GM12878 (cell line): ENCODE measurements around the gene TSPO. TPM values are rescaled to one million over a fixed set of nuclear protein-coding genes. Genes with fewer than 3 reads are reported as not detected.

ENCODE experiments used
- ATAC-seq: fragments of 200-7000 bp; cut with Tn5 transposase; 3 replicates; pipeline ENCODE4 v1.9.1; 2020; ENCODE audit warnings: mild to moderate bottlenecking, moderate library complexity
- BruUV-seq: library from RNA; stranded (reverse); fragments of 400-500 nt; replicated peaks from 2 replicates; lab custom pipeline; 2021; lab: Mats Ljungman, UMichigan
- CTCF ChIA-PET: fragments of 300-600 bp; sonication (Branson Sonifier 250); formaldehyde crosslinking; extraction: SDS; loops from one replicate; lab custom pipeline; 2021; ENCODE audit warnings: inconsistent platforms; lab: Yijun Ruan, JAX
- POLR2A ChIA-PET: fragments of 350-600 bp; formaldehyde crosslinking; extraction: SDS; loops from one replicate; lab custom pipeline; 2021; ENCODE audit warnings: inconsistent platforms; lab: Charles Lee
- RAD21 ChIA-PET: fragments of 300-600 bp; sonication (Branson Sonifier 250); formaldehyde crosslinking; loops from one replicate; lab custom pipeline; 2023; ENCODE audit warnings: antibody characterized with exemption; ENCODE audit not compliant: unreplicated experiment; lab: Charles Lee
- SMC1A ChIA-PET: fragments of 300-600 bp; sonication (Branson Sonifier 250); formaldehyde crosslinking; loops from one replicate; lab custom pipeline; 2023; ENCODE audit not compliant: unreplicated experiment, uncharacterized antibody; lab: Charles Lee
- DNase-seq: peaks from one replicate; pipeline ENCODE4 v3.0.0-alpha.2; 2011; ENCODE audit warnings: low read depth, low spot score
- FAIRE-seq: peaks from 3 replicates; lab custom pipeline; 2011; peaks lifted over from hg19 to GRCh38; lab: Jason Lieb, UNC
- H2AFZ ChIP-seq: 2 replicates; pipeline ENCODE4 v1.6.0; 2011; ENCODE audit warnings: low read depth, low read length, control low read depth; ENCODE audit not compliant: control insufficient read depth
- H3K27ac ChIP-seq: 2 replicates; pipeline ENCODE4 v1.5.1; 2011; ENCODE audit warnings: control low read depth; ENCODE audit not compliant: control insufficient read depth, insufficient read depth
- H3K27me3 ChIP-seq, 2 experiments: replicated peaks in 1 of 2; 2 replicates each; pipeline versions ENCODE4 v1.6.0 to v1.6.1; 2011; ENCODE audit warnings: low read length in 1 of 2; ENCODE audit not compliant: control insufficient read depth in 2 of 2, insufficient read depth in 2 of 2
- H3K36me3 ChIP-seq, 2 experiments: 2 replicates each; pipeline ENCODE4 v1.5.1; 2011; ENCODE audit warnings: low read length in 1 of 2; ENCODE audit not compliant: control insufficient read depth in 2 of 2, insufficient read depth in 2 of 2
- H3K4me1 ChIP-seq: 2 replicates; pipeline ENCODE4 v1.6.1; 2011; ENCODE audit warnings: mild to moderate bottlenecking, low read length, moderate library complexity, mixed read lengths; ENCODE audit not compliant: control insufficient read depth, insufficient read depth
- H3K4me2 ChIP-seq: 2 replicates; pipeline ENCODE4 v1.6.0; 2011; ENCODE audit warnings: control low read depth; ENCODE audit not compliant: control insufficient read depth, insufficient read depth
- H3K4me3 ChIP-seq: fragments of 200-600 bp; sonication (generic); 2 replicates; pipeline ENCODE4 v1.5.1; 2016
- H3K79me2 ChIP-seq: 2 replicates; pipeline ENCODE4 v1.6.0; 2011; ENCODE audit warnings: low read length; ENCODE audit not compliant: control insufficient read depth, insufficient read depth
- H3K9ac ChIP-seq: 2 replicates; pipeline ENCODE4 v1.8.0; 2011; ENCODE audit warnings: low read length, control low read depth, mixed read lengths; ENCODE audit not compliant: control insufficient read depth, insufficient read depth
- H3K9me3 ChIP-seq: replicated peaks from 3 replicates; pipeline ENCODE4 v1.5.1; 2011; ENCODE audit warnings: mild to moderate bottlenecking, low read length; ENCODE audit not compliant: control insufficient read depth, insufficient read depth
- H4K20me1 ChIP-seq: 2 replicates; pipeline ENCODE4 v1.6.0; 2011; ENCODE audit not compliant: control insufficient read depth, insufficient read depth
- CBFB ChIP-seq: IDR thresholded peaks from 2 replicates; pipeline ENCODE4 v1.6.1; 2016; ENCODE audit warnings: antibody characterized with exemption, low read depth
- EGR1 ChIP-seq, 2 experiments: IDR thresholded peaks; 1 replicate in 1 of 2; 2 replicates in 1 of 2; pipeline ENCODE4 v1.6.1; 2011 to 2012; ENCODE audit warnings: low read depth in 2 of 2, low read length in 2 of 2, borderline replicate concordance in 1 of 2, mild to moderate bottlenecking in 1 of 2, moderate library complexity in 1 of 2
- JUND ChIP-seq: IDR thresholded peaks from 2 replicates; pipeline ENCODE4 v1.6.1; 2012; ENCODE audit warnings: low read depth, mild to moderate bottlenecking, low read length, improper control_type of control experiment, moderate library complexity
- NRF1 ChIP-seq: conservative IDR thresholded peaks from 2 replicates; pipeline ENCODE4 v1.6.1; 2011; ENCODE audit warnings: mild to moderate bottlenecking, low read depth, low read length, improper control_type of control experiment
- POLR2AphosphoS5 ChIP-seq: IDR thresholded peaks from 2 replicates; pipeline ENCODE4 v1.6.1; 2011; ENCODE audit warnings: mild to moderate bottlenecking, low read length, inconsistent platforms
- REST ChIP-seq: IDR thresholded peaks from 2 replicates; pipeline ENCODE4 v1.6.1; 2012; ENCODE audit warnings: mild to moderate bottlenecking, low read depth, low read length
- SMARCA5 ChIP-seq: fragments of 450-650 bp; IDR thresholded peaks from 2 replicates; pipeline ENCODE4 v1.6.1; 2017; ENCODE audit warnings: mild to moderate bottlenecking
- SUPT20H ChIP-seq: IDR thresholded peaks from 2 replicates; pipeline ENCODE4 v1.6.1; 2011; ENCODE audit warnings: low read depth, mild to moderate bottlenecking, low read length, moderate library complexity, borderline replicate concordance; ENCODE audit not compliant: control insufficient read depth
- SUZ12 ChIP-seq: fragments of 200-600 bp; sonication (generic); IDR thresholded peaks from one replicate; pipeline ENCODE4 v1.6.1; 2018; ENCODE audit warnings: antibody characterized with exemption, mild to moderate bottlenecking; ENCODE audit not compliant: unreplicated experiment
- YY1 ChIP-seq: IDR thresholded peaks from 2 replicates; pipeline ENCODE4 v1.6.1; 2011; ENCODE audit warnings: low read depth, mild to moderate bottlenecking, low read length
- ZBTB4 ChIP-seq: fragments of 450-650 bp; formaldehyde crosslinking; IDR thresholded peaks from 2 replicates; pipeline ENCODE4 v1.4.0; 2022; ENCODE audit warnings: mild to moderate bottlenecking, moderate library complexity
- ZNF217 ChIP-seq: fragments of 450-650 bp; IDR thresholded peaks from 2 replicates; pipeline ENCODE4 v1.6.1; 2017; ENCODE audit warnings: antibody characterized with exemption, mild to moderate bottlenecking
- ZNF592 ChIP-seq: fragments of 450-650 bp; IDR thresholded peaks from 2 replicates; pipeline ENCODE4 v1.6.1; 2017; ENCODE audit warnings: mild to moderate bottlenecking, moderate library complexity
- WGBS: methylation state at CpG from one replicate; pipeline ENCODE4 v1.1.6; 2016; ENCODE audit warnings: low lambda C conversion rate; ENCODE audit not compliant: insufficient replicate concordance, insufficient coverage; ENCODE audit errors: missing lambda C conversion rate; 5-methylcytosine and 5-hydroxymethylcytosine counted together
- in situ Hi-C: fragments of 300-500 bp; cut with MboI; formaldehyde crosslinking; loops from 9 replicates; pipeline ENCODE4 v1.14.3; 2018; ENCODE audit warnings: mixed read lengths
- intact Hi-C: fragments of 100-400 bp; cut with micrococcal nuclease; formaldehyde crosslinking; loops from one replicate; pipeline ENCODE4 v1.14.2; 2022; ENCODE audit not compliant: unreplicated experiment
- polyA plus RNA-seq, 11 experiments: library from polyadenylated mRNA; depleted of rRNA in 4 of 11; unstranded in 6 of 11; stranded (reverse) in 5 of 11; fragments of >200 nt; fragmentation: Nextera tagmentation in 4 of 11; fragmentation: Illumina TruSeq in 1 of 11; extraction: Ambion mirVana in 4 of 11; extraction: Trizol in 1 of 11; gene quantifications; 1 replicate in 1 of 11; 2 replicates in 10 of 11; pipeline versions ENCODE4 v1.2.1 to v1.2.3, GENCODE V29; 2011 to 2016; ENCODE audit warnings: inconsistent platforms in 2 of 11, missing spikeins in 2 of 11, low read depth in 1 of 11
- total RNA-seq, 4 experiments: library from RNA; depleted of rRNA in 3 of 4; stranded (reverse); fragments of >200 nt in 3 of 4; fragmentation: Illumina TruSeq in 1 of 4; extraction: Trizol in 1 of 4; gene quantifications; 2 replicates each; pipeline versions ENCODE4 v1.2.1 to v1.2.3, GENCODE V29; 2013 to 2021

The TSPO gene
- total and polyA plus RNA-seq, 10 of the 15 experiments (the other 5 are each of a cell fraction or from before 2014, with no cell fraction given), result 1.4 to 50.5 (median 18.8) TPM

- Histone ChIP-seq H3K27ac (no peak overlapping the region), H2AFZ (no peak overlapping the region), H3K36me3 (no peaks in the 10 kb centered on the region), H3K9ac (no peak overlapping the region), H3K4me3 (no peak overlapping the region), H3K79me2 (no peaks in the 10 kb centered on the region; the same call in 1 of the 2 replicates), H3K4me2 (no peak overlapping the region), H3K9me3 (no peaks in the 10 kb centered on the region), H3K4me1 (peaks cover 8% of the 10 kb centered on the region), H4K20me1 (no peaks in the 10 kb centered on the region), H3K27me3 (no peaks in the 10 kb centered on the region; a peak in 1 of 4 replicates)
- intact Hi-C loops, result no loop called here
- in situ Hi-C loops, result no loop called here
- SMC1A ChIA-PET, result no interaction called here
- no peak for DNase-seq
- no peak for FAIRE-seq
- CTCF ChIA-PET, result no interaction called here
- POLR2A ChIA-PET, result interaction anchor here (0.6 kb wide), 1 partner anchor 10 kb away, joined by 3 read pairs; no protein-coding TSS in a partner anchor
- RAD21 ChIA-PET, result no interaction called here
- 94% methylated on average over 27 of the region's 27 CpGs for WGBS
- no TSS peak for BruUV-seq
- no peak for ATAC-seq
- no peak for TF ChIP-seq SMARCA5
- no peak for TF ChIP-seq ZNF592
- no peak for TF ChIP-seq EGR1 (IDR thresholded peaks at IDR 0.05; ENCODE audit: borderline replicate concordance in 1 of 2, low read depth in 2 of 2, low read length in 2 of 2)
- no peak for TF ChIP-seq JUND
- no peak for TF ChIP-seq CBFB
- no peak for TF ChIP-seq YY1
- TF ChIP-seq SUPT20H, result no peak
- no peak for TF ChIP-seq POLR2AphosphoS5
- no peak for TF ChIP-seq NRF1
- no peak for TF ChIP-seq ZNF217
- no peak for TF ChIP-seq SUZ12
- no peak for TF ChIP-seq REST
- TF ChIP-seq ZBTB4 (CRISPR knock-in tag), result no peak
Measured at GRCh38 chr22:43154887-43155536, 3.7 kb downstream of the TSPO start.
